Testis (tissue), 3 donors: Measurements from ENCODE around the gene RASL10B. TPM values are rescaled to one million over a fixed set of nuclear protein-coding genes. Genes with fewer than 3 reads are reported as not detected.
A peak's percentile ranks its signal among the peaks of the same experiment; 100 is the strongest.

Experiments used
- DNase-seq: peaks from one replicate; pipeline ENCODE4 v3.0.0-alpha.2; 2019
- H3K27ac ChIP-seq, 2 donors: fragments of 200-600 bp; sonication (generic); one replicate each; pipeline ENCODE4 v1.5.1; 2019
- H3K27me3 ChIP-seq: fragments of 200-600 bp; sonication (generic); one replicate; pipeline ENCODE4 v1.5.1; 2019
- H3K36me3 ChIP-seq: fragments of 200-600 bp; sonication (generic); one replicate; pipeline ENCODE4 v1.5.1; 2017; ENCODE audit warnings: low read depth; ENCODE audit errors: missing control alignments
- H3K4me1 ChIP-seq: fragments of 200-600 bp; sonication (generic); one replicate; pipeline ENCODE4 v1.5.1; 2019
- H3K4me3 ChIP-seq, 2 donors: fragments of 200-600 bp; sonication (generic); one replicate each; pipeline ENCODE4 v1.5.1; 2017 to 2019
- H3K9me3 ChIP-seq: fragments of 200-600 bp; sonication (generic); one replicate; pipeline ENCODE4 v1.5.1; 2017
- CTCF ChIP-seq, 3 experiments: fragments of 450-650 bp in 2 of 3; fragments of 200-600 bp in 1 of 3; sonication (generic) in 1 of 3; IDR thresholded peaks; one replicate each; pipeline ENCODE4 v1.5.1; 2016 to 2019; ENCODE audit warnings: antibody characterized with exemption in 3 of 3, mild to moderate bottlenecking in 2 of 3, moderate library complexity in 1 of 3
- POLR2A ChIP-seq: fragments of 450-650 bp; IDR thresholded peaks from one replicate; pipeline ENCODE4 v1.6.1; 2017; ENCODE audit warnings: antibody characterized with exemption, mild to moderate bottlenecking, moderate library complexity
- WGBS, 2 donors: methylation state at CpG; one replicate each; pipeline ENCODE4 v1.1.5; 2018; 5-methylcytosine and 5-hydroxymethylcytosine counted together
- intact Hi-C: fragments of 100-400 bp; cut with DNase I; formaldehyde crosslinking; loops from one replicate; pipeline ENCODE4 v1.15.1; 2023; ENCODE audit warnings: low total_unique reads
- polyA plus RNA-seq: library from polyadenylated mRNA; stranded (reverse); fragments of 350-450 nt; fragmentation: Illumina TruSeq; extraction: RNeasy Lipid Tissue Mini Kit (QIAGEN cat#74804); gene quantifications from one replicate; pipeline ENCODE4 v1.2.3, GENCODE V29; 2014; ENCODE audit warnings: low read depth, low replicate concordance; ENCODE audit not compliant: insufficient read depth
- total RNA-seq, 2 donors: library from RNA; depleted of rRNA; stranded (reverse); fragments of >200 nt; gene quantifications; one replicate each; pipeline ENCODE4 v1.2.3, GENCODE V29; 2016

RASL10B gene
- total and polyA plus RNA-seq, 3 donors from 2014 or later: 2.5 to 4.8 (median 3.8) TPM

GRCh38 chr17:35778641-35779196 is 47.3 kb downstream of the RASL10B start:
- TF ChIP-seq CTCF (IDR thresholded peaks at IDR 0.05) (no peak), POLR2A (no peak)
- H3K27me3 ChIP-seq: no peaks in the 10 kb centered on the region
- WGBS, 2 donors: 91 to 96% methylated on average over 16 of the region's 16 CpGs
- no peaks in the 10 kb centered on the region for H3K36me3 ChIP-seq
- intact Hi-C loops: no loop called here
- DNase-seq: no peak
- peaks cover 28% of the 10 kb centered on the region for H3K4me1 ChIP-seq
- no peak overlapping the region for H3K4me3 ChIP-seq
- no peaks in the 10 kb centered on the region for H3K9me3 ChIP-seq
- no peak overlapping the region for H3K27ac ChIP-seq

DNA sequence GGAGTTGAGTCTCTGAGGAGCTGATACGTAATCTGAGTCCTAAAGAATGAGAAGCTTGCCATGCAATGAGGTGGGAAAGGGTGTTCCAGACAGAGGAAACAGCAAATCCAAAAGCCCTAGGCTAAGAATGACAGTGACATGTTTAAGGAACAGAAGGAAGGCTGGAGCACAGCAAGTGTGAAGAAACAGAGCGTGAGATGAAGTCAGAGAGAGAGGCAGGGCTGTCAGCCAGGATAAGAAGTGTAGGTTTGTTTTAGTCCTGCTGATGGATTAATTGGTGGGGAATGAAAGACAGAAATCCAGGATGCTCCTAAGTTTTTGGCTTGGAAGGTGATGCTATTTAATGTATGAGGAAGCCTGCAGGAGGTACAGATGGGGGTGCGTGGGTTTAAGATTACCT is 49.5 kb downstream of the RASL10B start:
- Histone ChIP-seq H3K9me3 (no peaks in the 10 kb centered on the region), H3K27me3 (no peaks in the 10 kb centered on the region), H3K4me1 (peaks cover 24% of the 10 kb centered on the region), H3K36me3 (no peaks in the 10 kb centered on the region), H3K4me3 (no peak overlapping the region), H3K27ac (no peak overlapping the region)
- DNase-seq: no peak
- intact Hi-C loops: no loop called here
- TF ChIP-seq POLR2A (no peak), CTCF (IDR thresholded peaks at IDR 0.05) (no peak)
- 73 to 77% methylated on average over 3 of the region's 3 CpGs for WGBS, 2 donors

DNA sequence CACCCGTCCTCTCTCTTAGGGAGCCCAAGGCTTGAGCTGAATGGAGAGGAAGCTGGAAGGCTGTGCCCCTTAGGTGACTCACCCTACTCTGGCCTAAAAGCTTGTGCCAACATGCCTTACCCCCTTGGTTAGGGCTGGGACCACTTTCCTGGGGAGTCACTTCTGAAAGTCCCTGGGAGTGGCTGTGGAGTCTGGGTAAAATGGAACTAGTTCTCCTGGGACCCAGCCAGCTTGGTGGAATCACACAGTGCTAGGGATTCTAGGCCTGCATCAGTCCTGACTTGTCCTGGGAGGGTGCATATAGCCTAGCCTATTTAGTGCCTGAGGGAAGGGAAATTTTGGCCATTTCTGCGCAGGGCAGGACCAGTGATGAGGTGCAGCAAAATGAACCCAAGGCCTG is 53.5 kb downstream of the RASL10B start:
- Histone ChIP-seq H3K27ac (peak overlapping the region; percentile 33 to 53), H3K4me3 (no peak overlapping the region), H3K4me1 (peaks cover 51% of the 10 kb centered on the region), H3K9me3 (no peaks in the 10 kb centered on the region), H3K36me3 (no peaks in the 10 kb centered on the region), H3K27me3 (no peaks in the 10 kb centered on the region)
- intact Hi-C loops: no loop called here
- 65 to 75% methylated on average over 2 of the region's 2 CpGs for WGBS, 2 donors
- DNase-seq: no peak
- TF ChIP-seq POLR2A (no peak), CTCF (IDR thresholded peaks at IDR 0.05) (no peak)

DNA sequence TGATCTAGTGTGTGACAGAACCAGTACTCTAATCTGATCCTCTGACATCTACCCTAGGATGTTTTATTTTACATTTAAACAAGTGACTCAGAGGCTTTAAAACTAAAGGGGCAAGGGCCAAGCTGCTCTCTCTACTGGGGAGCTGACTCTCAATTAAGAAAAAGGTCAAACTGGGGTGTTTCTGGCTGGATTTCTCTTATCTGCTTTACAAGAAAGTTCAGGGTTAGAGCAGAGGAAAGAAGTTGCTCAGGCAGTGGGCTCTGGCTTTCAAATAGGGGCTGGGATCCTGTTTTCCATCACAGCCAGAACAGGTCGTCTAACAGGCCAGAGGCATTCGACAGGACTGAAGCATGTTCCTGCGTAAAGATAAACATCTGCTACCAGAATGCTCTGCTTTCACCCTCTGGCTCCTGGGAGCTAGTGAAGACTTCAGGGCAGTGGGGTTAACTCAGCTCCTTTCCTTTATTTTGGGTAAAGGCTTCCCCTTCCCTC is 55.5 kb downstream of the RASL10B start:
- no peak for TF ChIP-seq POLR2A
- no peak for TF ChIP-seq CTCF (IDR thresholded peaks at IDR 0.05)
- Histone ChIP-seq H3K36me3 (no peaks in the 10 kb centered on the region), H3K27ac (peak overlapping the region; percentile 73 to 81), H3K4me1 (peaks cover 51% of the 10 kb centered on the region), H3K27me3 (no peaks in the 10 kb centered on the region), H3K9me3 (no peaks in the 10 kb centered on the region), H3K4me3 (no peak overlapping the region)
- 36 to 37% methylated on average over 3 of the region's 3 CpGs for whole genome bisulfite sequencing, 2 donors
- DNase-seq: no peak
- intact Hi-C loops: no loop called here
